Measurements from ENCODE around the gene FFAR3. TPM values are rescaled to one million over a fixed set of nuclear protein-coding genes. Genes with fewer than 3 reads are reported as not detected.
"Not testable (repeated sequence)": the region's sequence is repeated elsewhere in the genome, so short reads cannot be mapped to it uniquely, and the experiment has no call there.

Gene FFAR3
- total RNA-seq, 1 experiment from 2014 or later, result 0.15 TPM

GRCh38 chr19:35369522-35369921 lies 11.3 kb downstream of the FFAR3 start:
- no peaks in the 10 kb centered on the region for H3K4me1 ChIP-seq (ENCODE audit: insufficient read depth, low read length, poor library complexity, severe bottlenecking)
- DNase-seq (ENCODE audit: low spot score), result no peak
- TF ChIP-seq EZH2 (IDR thresholded peaks at IDR 0.05; ENCODE audit: borderline replicate concordance, low read depth, low read length, poor library complexity, severe bottlenecking), result no peak
- no peak for TF ChIP-seq CTCF (conservative IDR thresholded peaks at IDR 0.05; ENCODE audit: low read depth, low read length)
- CTCF ChIA-PET, result no interaction called here
- POLR2A ChIA-PET (ENCODE audit: low non-redundant PET), result no interaction called here
- no peak overlapping the region for H3K4me3 ChIP-seq (ENCODE audit: low read depth, low read length, poor library complexity, severe bottlenecking)
- peaks cover 10% of the 10 kb centered on the region for H3K27me3 ChIP-seq (replicated peaks; ENCODE audit: insufficient read depth, low read depth, low read length, poor library complexity)
- no TSS peak for BruUV-seq (replicated peaks)
- no peaks in the 10 kb centered on the region for H3K9me3 ChIP-seq (ENCODE audit: low read depth, low read length, poor library complexity, severe bottlenecking)
- no peak overlapping the region for H3K27ac ChIP-seq (ENCODE audit: low read depth, low read length, poor library complexity, severe bottlenecking)
- intact Hi-C loops (cut with micrococcal nuclease; ENCODE audit: unreplicated experiment), result no loop called here
- H3K36me3 ChIP-seq (ENCODE audit: insufficient read depth, low read length, poor library complexity, severe bottlenecking), result no peaks in the 10 kb centered on the region

GRCh38 chr19:35370722-35371121 lies 12.5 kb downstream of the FFAR3 start, which contains the start of gene GPR42:
GPR42 (plus strand) TSS chr19:35371068; CDS start chr19:35371360, 292 bp downstream.
- Histone ChIP-seq H3K36me3 (ENCODE audit: insufficient read depth, low read length, poor library complexity, severe bottlenecking) (no peaks in the 10 kb centered on the region), H3K27ac (ENCODE audit: low read depth, low read length, poor library complexity, severe bottlenecking) (no peak within 1 kb of the TSS), H3K27me3 (replicated peaks; ENCODE audit: insufficient read depth, low read depth, low read length, poor library complexity) (peaks cover 10% of the 10 kb centered on the region), H3K4me1 (ENCODE audit: insufficient read depth, low read length, poor library complexity, severe bottlenecking) (peaks cover 6% of the 10 kb centered on the region), H3K4me3 (ENCODE audit: low read depth, low read length, poor library complexity, severe bottlenecking) (no peak within 1 kb of the TSS), H3K9me3 (ENCODE audit: low read depth, low read length, poor library complexity, severe bottlenecking) (no peaks in the 10 kb centered on the region)
- BruUV-seq (replicated peaks), result no TSS peak
- ChIA-PET CTCF (no interaction called here), POLR2A (ENCODE audit: low non-redundant PET) (no interaction called here)
- no peak for TF ChIP-seq EZH2 (IDR thresholded peaks at IDR 0.05; ENCODE audit: borderline replicate concordance, low read depth, low read length, poor library complexity, severe bottlenecking)
- no peak for TF ChIP-seq CTCF (conservative IDR thresholded peaks at IDR 0.05; ENCODE audit: low read depth, low read length)
- DNase-seq (ENCODE audit: low spot score), result no peak
- intact Hi-C loops (cut with micrococcal nuclease; ENCODE audit: unreplicated experiment), result no loop called here

- Histone ChIP-seq H3K36me3 (ENCODE audit: insufficient read depth, low read length, poor library complexity, severe bottlenecking) (no peaks in the 10 kb centered on the region), H3K27ac (ENCODE audit: low read depth, low read length, poor library complexity, severe bottlenecking) (no peak overlapping the region), H3K4me1 (ENCODE audit: insufficient read depth, low read length, poor library complexity, severe bottlenecking) (peaks cover 10% of the 10 kb centered on the region), H3K4me3 (ENCODE audit: low read depth, low read length, poor library complexity, severe bottlenecking) (no peak overlapping the region), H3K9me3 (ENCODE audit: low read depth, low read length, poor library complexity, severe bottlenecking) (no peaks in the 10 kb centered on the region), H3K27me3 (replicated peaks; ENCODE audit: insufficient read depth, low read depth, low read length, poor library complexity) (peaks cover 3% of the 10 kb centered on the region)
- intact Hi-C loops (cut with micrococcal nuclease; ENCODE audit: unreplicated experiment), result no loop called here
- DNase-seq (ENCODE audit: low spot score), result no peak
- CTCF ChIA-PET, result no interaction called here
- POLR2A ChIA-PET (ENCODE audit: low non-redundant PET), result no interaction called here
- TF ChIP-seq CTCF (conservative IDR thresholded peaks at IDR 0.05; ENCODE audit: low read depth, low read length) (no peak), EZH2 (IDR thresholded peaks at IDR 0.05; ENCODE audit: borderline replicate concordance, low read depth, low read length, poor library complexity, severe bottlenecking) (no peak)
- BruUV-seq (replicated peaks), result no TSS peak
Observed at GRCh38 chr19:35373492-35373891, 15.2 kb downstream of the FFAR3 start.

- H3K4me1 ChIP-seq (ENCODE audit: insufficient read depth, low read length, poor library complexity, severe bottlenecking); H3K27me3 ChIP-seq (replicated peaks; ENCODE audit: insufficient read depth, low read depth, low read length, poor library complexity); H3K36me3 ChIP-seq (ENCODE audit: insufficient read depth, low read length, poor library complexity, severe bottlenecking); DNase-seq (ENCODE audit: low spot score); BruUV-seq (replicated peaks); H3K9me3 ChIP-seq (ENCODE audit: low read depth, low read length, poor library complexity, severe bottlenecking); H3K27ac ChIP-seq (ENCODE audit: low read depth, low read length, poor library complexity, severe bottlenecking); CTCF ChIA-PET; POLR2A ChIA-PET (ENCODE audit: low non-redundant PET); H3K4me3 ChIP-seq (ENCODE audit: low read depth, low read length, poor library complexity, severe bottlenecking); intact Hi-C loops (cut with micrococcal nuclease; ENCODE audit: unreplicated experiment): not testable (repeated sequence)
Observed at GRCh38 chr19:35374031-35374430, 15.8 kb downstream of the FFAR3 start.
